ENCODE results near the gene MIAT.

Gene MIAT

DNA sequence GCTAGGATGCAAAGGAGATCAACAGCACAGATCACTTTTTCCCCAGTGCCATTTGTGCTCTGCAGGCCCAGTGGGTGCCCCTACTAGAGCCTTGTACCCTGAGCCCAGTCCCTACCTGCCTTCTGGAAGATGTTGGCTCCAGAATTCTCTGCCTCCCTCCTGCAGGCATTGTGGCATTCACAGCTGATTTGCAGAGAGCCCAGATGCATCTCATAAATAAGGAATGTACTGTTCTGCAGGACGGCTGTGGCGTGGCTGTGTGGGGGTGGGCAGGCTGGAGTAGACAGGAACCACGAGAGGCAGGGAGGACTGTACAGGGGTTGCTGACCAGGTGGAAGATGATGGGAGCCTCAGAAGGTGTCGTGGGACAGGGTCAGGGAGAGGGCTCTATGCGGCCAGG is 11.2 kb upstream of the MIAT start:
- TF ChIP-seq GATA1 (IDR thresholded peaks at IDR 0.05; ENCODE audit: low read depth, low read length) (no peak), POLR2A (IDR thresholded peaks at IDR 0.05; ENCODE audit: low read length) (no peak)
- no peak for DNase-seq

DNA sequence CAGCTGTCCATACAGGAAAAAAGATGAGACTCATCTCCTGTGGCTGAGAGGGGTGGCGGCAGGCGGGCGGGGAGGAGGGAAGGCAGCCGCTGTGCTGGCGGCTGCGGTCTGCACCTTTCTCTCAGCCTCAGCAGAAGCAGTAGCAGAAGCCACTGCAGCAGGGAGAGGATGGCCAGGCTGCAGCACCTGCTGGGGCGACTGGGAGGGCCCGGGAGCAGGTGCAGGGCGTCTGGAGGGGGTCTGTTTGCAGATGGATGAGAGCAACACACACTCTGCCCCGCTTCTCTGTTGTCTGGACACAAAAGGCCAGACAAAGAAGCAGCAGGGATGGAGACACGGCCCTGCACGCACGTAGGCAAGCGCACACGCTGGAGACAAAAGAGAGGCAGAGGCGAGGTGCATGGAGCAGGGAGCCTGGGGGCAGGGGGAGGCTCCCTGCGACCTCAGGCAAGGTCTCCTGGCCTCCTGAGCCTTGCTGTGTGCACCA is 9.3 kb upstream of the MIAT start:
- TF ChIP-seq GATA1 (IDR thresholded peaks at IDR 0.05; ENCODE audit: low read depth, low read length) (no peak), POLR2A (IDR thresholded peaks at IDR 0.05; ENCODE audit: low read length) (no peak)
- DNase-seq, result peak; percentile 18 to 38

- DNase-seq, result no peak
Observed at GRCh38 chr22:26648528-26649388, 8.6 kb upstream of the MIAT start.

GRCh38 chr22:26650722-26651421 is 6.5 kb upstream of the MIAT start:
- TF ChIP-seq GATA1 (IDR thresholded peaks at IDR 0.05; ENCODE audit: low read depth, low read length) (no peak), POLR2A (IDR thresholded peaks at IDR 0.05; ENCODE audit: low read length) (no peak)
- no peak for DNase-seq

More at GRCh38 chr22:26648528-26649388, 8.6 kb upstream of the MIAT start:
- TF ChIP-seq POLR2A (IDR thresholded peaks at IDR 0.05; ENCODE audit: low read length) (no peak), GATA1 (IDR thresholded peaks at IDR 0.05; ENCODE audit: low read depth, low read length) (no peak)

GRCh38 chr22:26651815-26652214 is 5.6 kb upstream of the MIAT start:
- TF ChIP-seq GATA1 (IDR thresholded peaks at IDR 0.05; ENCODE audit: low read depth, low read length), result no peak
- TF ChIP-seq POLR2A (IDR thresholded peaks at IDR 0.05; ENCODE audit: low read length), result no peak
- no peak for DNase-seq

DNA sequence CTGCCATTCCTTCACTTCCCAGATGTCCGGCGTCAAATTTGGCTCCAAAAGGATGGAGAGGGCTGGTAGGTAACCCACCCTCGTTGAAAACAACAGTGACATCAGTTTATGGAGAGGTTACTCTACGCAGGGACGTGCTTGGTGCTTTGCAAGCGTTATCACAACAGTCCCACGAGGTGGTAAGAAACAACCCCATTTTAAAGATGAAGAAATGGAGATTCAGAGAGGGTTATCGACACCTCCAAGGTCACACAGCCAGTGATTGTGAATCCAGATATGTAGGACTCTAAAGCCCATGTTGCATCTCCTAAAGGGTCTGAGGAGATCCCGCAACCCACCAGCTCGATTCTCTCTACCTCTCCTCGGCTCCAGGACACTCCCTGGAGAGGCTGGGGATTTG is 773 bp downstream of the MIAT start:
- TF ChIP-seq GATA1 (IDR thresholded peaks at IDR 0.05; ENCODE audit: low read depth, low read length), result no peak
- TF ChIP-seq POLR2A (IDR thresholded peaks at IDR 0.05; ENCODE audit: low read length), result no peak
- peak; percentile 54 to 59 for DNase-seq

GRCh38 chr22:26658671-26659478 is 1.5 kb downstream of the MIAT start:
- peak; percentile 91 to 95 for DNase-seq
- TF ChIP-seq POLR2A (IDR thresholded peaks at IDR 0.05; ENCODE audit: low read length) (no peak), GATA1 (IDR thresholded peaks at IDR 0.05; ENCODE audit: low read depth, low read length) (no peak)

DNA sequence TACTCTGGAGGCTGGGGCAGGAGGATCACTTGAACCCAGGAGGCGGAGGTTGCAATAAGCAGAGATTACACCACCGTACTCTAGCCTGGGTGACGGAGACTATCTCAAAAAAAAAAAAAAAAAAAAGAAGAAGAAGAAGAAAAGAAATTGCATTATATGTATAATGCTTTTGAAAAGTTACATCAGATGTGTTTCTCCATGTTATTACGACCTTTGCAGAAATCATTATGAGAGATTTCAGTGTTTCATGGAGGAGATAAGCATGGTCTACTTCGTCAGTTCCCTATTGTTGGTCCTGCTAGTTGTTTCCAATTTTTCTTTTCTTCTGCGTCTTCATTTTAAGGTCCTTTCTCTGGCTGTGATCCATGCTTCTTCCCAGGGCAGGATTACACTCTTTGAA is 3.0 kb downstream of the MIAT start:
- DNase-seq, result no peak
- TF ChIP-seq POLR2A (IDR thresholded peaks at IDR 0.05; ENCODE audit: low read length) (no peak), GATA1 (IDR thresholded peaks at IDR 0.05; ENCODE audit: low read depth, low read length) (no peak)

DNA sequence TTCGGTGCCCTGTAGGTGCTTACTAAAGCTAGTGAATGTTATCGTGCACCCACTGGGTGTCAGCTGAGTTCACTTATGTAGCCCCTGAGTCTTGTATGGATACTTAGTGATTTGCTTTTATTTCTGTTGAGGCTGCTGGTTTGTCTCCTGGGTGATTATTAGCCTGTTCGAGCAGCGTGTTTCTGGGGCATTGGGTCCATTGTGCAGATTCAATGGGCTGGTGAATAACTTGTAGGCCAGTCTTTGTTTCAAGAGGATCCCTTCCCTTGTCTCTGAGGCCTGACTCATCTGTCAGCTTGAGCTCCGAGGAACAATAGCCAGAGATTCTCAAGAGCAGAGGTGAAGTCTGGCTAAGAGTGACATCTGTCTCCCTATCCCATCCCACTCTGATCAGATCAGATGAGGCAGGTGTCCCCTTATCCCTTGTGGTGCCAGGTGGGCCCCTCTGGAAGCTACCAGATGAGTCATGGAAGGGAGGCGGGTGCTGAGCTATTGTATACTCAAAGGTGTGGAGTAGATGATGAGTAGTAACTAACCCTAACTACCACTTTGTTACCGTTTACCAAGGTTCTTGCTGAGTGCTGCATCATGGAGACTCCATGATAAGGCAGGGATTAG is 3.7 kb downstream of the MIAT start:
- no peak for DNase-seq
- no peak for TF ChIP-seq GATA1 (IDR thresholded peaks at IDR 0.05; ENCODE audit: low read depth, low read length)
- no peak for TF ChIP-seq POLR2A (IDR thresholded peaks at IDR 0.05; ENCODE audit: low read length)

DNA sequence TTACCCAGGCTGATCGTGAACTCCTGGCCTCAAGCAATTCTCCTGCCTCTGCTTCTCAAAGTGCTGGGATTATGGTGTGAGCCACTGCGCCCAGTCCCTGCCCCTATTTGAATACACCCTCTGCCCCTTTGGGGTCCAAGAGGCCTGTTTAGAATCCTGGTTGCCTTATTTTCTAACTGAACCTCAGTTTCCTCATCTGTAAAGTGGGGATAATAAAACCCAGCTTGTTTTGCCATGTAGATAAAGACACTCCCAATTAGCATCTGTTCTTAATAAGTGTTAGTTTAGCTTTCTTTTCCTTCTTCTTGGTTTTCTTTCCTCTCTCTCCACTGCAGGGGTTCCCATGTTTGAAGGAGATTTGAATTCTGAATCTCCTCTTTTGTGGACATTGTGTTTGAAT is 4.8 kb downstream of the MIAT start:
- no peak for DNase-seq

DNA sequence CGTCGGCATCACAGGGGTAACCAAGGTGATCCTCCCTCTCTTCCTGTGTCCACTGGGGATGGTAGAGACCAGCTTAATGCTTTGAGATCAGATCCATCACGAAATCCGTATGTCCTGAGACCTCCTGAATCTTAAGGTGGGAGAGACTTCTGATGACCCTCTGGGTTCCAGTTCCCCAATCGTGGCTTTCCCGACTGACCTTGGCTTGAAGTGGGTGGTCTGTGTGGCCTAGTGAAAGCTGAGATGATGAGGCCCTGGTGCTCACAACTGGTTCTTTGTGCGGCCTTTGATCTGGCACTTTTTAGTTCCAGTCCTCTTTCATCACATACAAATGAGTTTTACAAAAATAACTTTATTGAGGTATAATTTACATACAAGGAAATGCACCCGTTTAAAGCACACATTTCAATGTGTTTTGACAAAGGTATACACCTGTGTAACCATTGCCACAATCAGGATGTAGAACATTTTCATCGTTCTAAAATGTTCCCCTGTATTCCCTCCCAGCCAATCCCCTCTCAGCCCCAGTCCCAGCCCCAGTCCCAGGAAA is 6.1 kb downstream of the MIAT start:
- TF ChIP-seq GATA1 (IDR thresholded peaks at IDR 0.05; ENCODE audit: low read depth, low read length) (no peak), POLR2A (IDR thresholded peaks at IDR 0.05; ENCODE audit: low read length) (no peak)
- no peak for DNase-seq

More for the DNA sequence above, 4.8 kb downstream of the MIAT start:
- no peak for TF ChIP-seq GATA1 (IDR thresholded peaks at IDR 0.05; ENCODE audit: low read depth, low read length)
- no peak for TF ChIP-seq POLR2A (IDR thresholded peaks at IDR 0.05; ENCODE audit: low read length)

- TF ChIP-seq GATA1 (IDR thresholded peaks at IDR 0.05; ENCODE audit: low read depth, low read length) (no peak), POLR2A (IDR thresholded peaks at IDR 0.05; ENCODE audit: low read length) (no peak)
- DNase-seq, result no peak
Observed at GRCh38 chr22:26665813-26666231, 8.4 kb downstream of the MIAT start.

- DNase-seq, result no peak
- TF ChIP-seq GATA1 (IDR thresholded peaks at IDR 0.05; ENCODE audit: low read depth, low read length) (no peak), POLR2A (IDR thresholded peaks at IDR 0.05; ENCODE audit: low read length) (no peak)
Observed at GRCh38 chr22:26667140-26667539, 9.8 kb downstream of the MIAT start.

Measured in erythroblast (primary cell).